Stomach (tissue), 9 donors: ENCODE data around the gene BSCL2. TPM values are rescaled to one million over a fixed set of nuclear protein-coding genes. Genes with fewer than 3 reads are reported as not detected.

Experiments
- DNase-seq, 2 donors: peaks; one replicate each; pipeline versions ENCODE4 v3.0.0 to v3.0.0-alpha.2; 2013 to 2019
- H3K27ac ChIP-seq, 5 donors: fragments of 200-600 bp in 4 of 5; sonication (generic) in 4 of 5; one replicate each; pipeline ENCODE4 v1.5.1; 2013 to 2019; ENCODE audit warnings: mild to moderate bottlenecking in 1 of 5, moderate library complexity in 1 of 5
- H3K27me3 ChIP-seq, 3 donors: fragments of 200-600 bp; sonication (generic); one replicate each; pipeline ENCODE4 v1.5.1; 2017 to 2019; ENCODE audit warnings: mixed run types in 1 of 3
- H3K36me3 ChIP-seq, 4 donors: fragments of 200-600 bp; sonication (generic); 1 replicate in 3 of 4; 2 replicates in 1 of 4; pipeline ENCODE4 v1.5.1; 2016 to 2019
- H3K4me1 ChIP-seq, 4 donors: fragments of 200-600 bp; sonication (generic); one replicate each; pipeline ENCODE4 v1.5.1; 2016 to 2019
- H3K4me3 ChIP-seq, 4 donors: fragments of 200-600 bp; sonication (generic) in 3 of 4; one replicate each; pipeline ENCODE4 v1.5.1; 2016 to 2019; ENCODE audit warnings: mild to moderate bottlenecking in 1 of 4
- H3K9me3 ChIP-seq, 4 donors: fragments of 200-600 bp; sonication (generic); one replicate each; pipeline ENCODE4 v1.5.1; 2016 to 2019
- CTCF ChIP-seq, 7 experiments: fragments of 450-650 bp in 4 of 7; fragments of 200-600 bp in 3 of 7; sonication (generic) in 3 of 7; IDR thresholded peaks; one replicate each; pipeline ENCODE4 v1.5.1; 2016 to 2019; ENCODE audit warnings: antibody characterized with exemption in 7 of 7, control low read depth in 2 of 7, mild to moderate bottlenecking in 1 of 7
- EP300 ChIP-seq: sonication (generic); formaldehyde crosslinking; IDR thresholded peaks from one replicate; pipeline ENCODE4 v1.6.1; 2017; ENCODE audit warnings: antibody characterized with exemption
- POLR2A ChIP-seq, 4 donors: fragments of 450-650 bp; IDR thresholded peaks; one replicate each; pipeline ENCODE4 v1.6.1; 2016; ENCODE audit warnings: antibody characterized with exemption in 4 of 4, control low read depth in 2 of 4, mild to moderate bottlenecking in 1 of 4, moderate library complexity in 1 of 4
- POLR2AphosphoS5 ChIP-seq, 3 donors: sonication (generic); formaldehyde crosslinking; IDR thresholded peaks; one replicate each; pipeline ENCODE4 v1.6.1; 2016; ENCODE audit warnings: antibody characterized with exemption in 3 of 3
- WGBS, 5 donors: extraction: QIAGEN DNeasy Blood & Tissue Kit in 3 of 5; methylation state at CpG; one replicate each; pipeline versions ENCODE4 v1.1.5 to v1.1.7; 2013 to 2018; 5-methylcytosine and 5-hydroxymethylcytosine counted together
- intact Hi-C: fragments of 100-400 bp; cut with DNase I; formaldehyde crosslinking; loops from one replicate; pipeline ENCODE4 v1.15.1; 2023; ENCODE audit warnings: low total_unique reads
- polyA plus RNA-seq, 3 donors: library from polyadenylated mRNA; stranded (reverse); fragments of 200-250 nt; gene quantifications; one replicate each; pipeline ENCODE4 v1.2.3, GENCODE V29; 2013
- total RNA-seq, 5 donors: library from RNA; depleted of rRNA; stranded (reverse); fragments of >200 nt; gene quantifications; one replicate each; pipeline versions ENCODE4 v1.1.0 to v1.2.3, GENCODE V29; 2014 to 2016
- donor health status: healthy with polysubstance abuse.
- donor health status: Bipolar disorder and iron deficiency.
- donor health status: healthy.

The BSCL2 gene
- total and polyA plus RNA-seq, 8 donors: 29.9 to 144 (median 94.3) TPM

GRCh38 chr11:62673196-62673525 lies 34.1 kb downstream of the BSCL2 start:
- peak overlapping the region; percentile 76 to 94 (median 89) for H3K4me3 ChIP-seq
- WGBS, 5 donors: 46 to 58% (median 55%) methylated on average over 2 of the region's 2 CpGs
- intact Hi-C loops: no loop called here
- H3K27me3 ChIP-seq: no peaks in the 10 kb centered on the region
- peaks cover 23 to 51% (median 47%) of the 10 kb centered on the region in 4 donors for H3K36me3 ChIP-seq
- no peaks in the 10 kb centered on the region for H3K9me3 ChIP-seq
- no peak for DNase-seq
- peak overlapping the region; percentile 89 to 96 (median 93) for H3K27ac ChIP-seq
- no peak for TF ChIP-seq POLR2AphosphoS5 (IDR thresholded peaks at IDR 0.05)
- no peak for TF ChIP-seq CTCF (IDR thresholded peaks at IDR 0.05)
- H3K4me1 ChIP-seq: peaks cover 40 to 74% (median 62%) of the 10 kb centered on the region in 4 donors

- WGBS, 5 donors: 0 to 1% (median 0%) methylated on average over 47 to 59 of the region's 59 CpGs
- intact Hi-C loops: no loop called here
- Histone ChIP-seq H3K27me3 (no peaks in the 10 kb centered on the region), H3K4me3 (peak within 1 kb of the TSS; percentile 76 to 94 (median 89)), H3K4me1 (peaks cover 41 to 74% (median 63%) of the 10 kb centered on the region in 4 donors), H3K9me3 (no peaks in the 10 kb centered on the region), H3K36me3 (peaks cover 13 to 45% (median 40%) of the 10 kb centered on the region in 4 donors), H3K27ac (peak within 1 kb of the TSS; percentile 89 to 96 (median 93))
- TF ChIP-seq POLR2AphosphoS5 (IDR thresholded peaks at IDR 0.05) (peak; percentile 27 to 79 (median 78)), EP300 (no peak), POLR2A (IDR thresholded peaks at IDR 0.05) (peak in 1 of 4 donors; percentile 25)
- DNase-seq: peak; percentile 81 to 93
Measured at GRCh38 chr11:62671608-62672389, 35.4 kb downstream of the BSCL2 start, which contains the start of the genes LBHD1 and UQCC3. Gene LBHD1 (minus strand): TSS chr11:62672267. CDS start chr11:62670031, 2,236 bp downstream. Gene UQCC3 (plus strand): TSS chr11:62671673. CDS start chr11:62671746, 73 bp downstream.

- no peaks in the 10 kb centered on the region for H3K27me3 ChIP-seq
- H3K36me3 ChIP-seq: peaks cover 8 to 45% (median 40%) of the 10 kb centered on the region in 4 donors
- intact Hi-C loops: no loop called here
- peak overlapping the region; percentile 76 to 94 (median 89) for H3K4me3 ChIP-seq
- DNase-seq: no peak
- H3K9me3 ChIP-seq: no peaks in the 10 kb centered on the region
- TF ChIP-seq POLR2A (IDR thresholded peaks at IDR 0.05) (no peak), POLR2AphosphoS5 (IDR thresholded peaks at IDR 0.05) (no peak), CTCF (IDR thresholded peaks at IDR 0.05) (no peak), EP300 (no peak)
- peak overlapping the region; percentile 89 to 96 (median 93) for H3K27ac ChIP-seq
- 0 to 1% (median 0%) methylated on average over 17 of the region's 17 CpGs for WGBS, 5 donors
- peaks cover 47 to 74% (median 65%) of the 10 kb centered on the region in 4 donors for H3K4me1 ChIP-seq
Measured at GRCh38 chr11:62671236-62671607, 36.0 kb downstream of the BSCL2 start.

- Histone ChIP-seq H3K4me3 (no peak overlapping the region), H3K9me3 (no peaks in the 10 kb centered on the region), H3K36me3 (peaks cover 0 to 30% (median 24%) of the 10 kb centered on the region in 4 donors), H3K27me3 (no peaks in the 10 kb centered on the region), H3K27ac (peak overlapping the region; percentile 11 to 95 (median 69)), H3K4me1 (peaks cover 53 to 74% (median 72%) of the 10 kb centered on the region in 4 donors)
- 50 to 76% (median 55%) methylated on average over 4 of the region's 4 CpGs for WGBS, 5 donors
- intact Hi-C loops: no loop called here
- no peak for TF ChIP-seq CTCF (IDR thresholded peaks at IDR 0.05)
- no peak for TF ChIP-seq EP300
- TF ChIP-seq POLR2A (IDR thresholded peaks at IDR 0.05): no peak
- TF ChIP-seq POLR2AphosphoS5 (IDR thresholded peaks at IDR 0.05): no peak
- DNase-seq: no peak
Measured at GRCh38 chr11:62669420-62670161, 37.6 kb downstream of the BSCL2 start.
